Uterus (tissue), 2 donors: ENCODE data around the gene MGAT4B.

Experiments
- CTCF ChIP-seq, 4 experiments: fragments of 200-600 bp in 2 of 4; fragments of 450-650 bp in 2 of 4; sonication (generic) in 2 of 4; IDR thresholded peaks; one replicate each; pipeline ENCODE4 v1.5.1; 2016 to 2019; ENCODE audit warnings: antibody characterized with exemption in 4 of 4, mild to moderate bottlenecking in 2 of 4, moderate library complexity in 1 of 4
- POLR2A ChIP-seq, 2 donors: fragments of 450-650 bp; IDR thresholded peaks; one replicate each; pipeline ENCODE4 v1.6.1; 2016; ENCODE audit warnings: antibody characterized with exemption in 2 of 2, mild to moderate bottlenecking in 1 of 2, moderate library complexity in 1 of 2

GRCh38 chr5:179794575-179794974, 12.1 kb downstream of the MGAT4B start:
- TF ChIP-seq CTCF (IDR thresholded peaks at IDR 0.05) (no peak), POLR2A (IDR thresholded peaks at IDR 0.05) (no peak)
